GM12891 (cell line): Measurements from ENCODE around the gene SERPINB3.
A peak's percentile ranks its signal among the peaks of the same experiment; 100 is the strongest.
"Not testable (repeated sequence)": the region's sequence is repeated elsewhere in the genome, so short reads cannot be mapped to it uniquely, and the experiment has no call there.

ENCODE experiments used
- DNase-seq: peaks from one replicate; pipeline ENCODE4 v3.0.0; 2011; ENCODE audit warnings: low spot score; ENCODE audit not compliant: insufficient read length
- FAIRE-seq: peaks from 2 replicates; lab custom pipeline; 2011; peaks lifted over from hg19 to GRCh38; lab: Jason Lieb, UNC
- PAX5 ChIP-seq: IDR thresholded peaks from 2 replicates; pipeline ENCODE4 v1.6.1; 2011; ENCODE audit warnings: low read length, moderate library complexity, mild to moderate bottlenecking; ENCODE audit not compliant: insufficient read depth, severe bottlenecking
- POLR2A ChIP-seq: IDR thresholded peaks from 2 replicates; pipeline ENCODE4 v1.6.1; 2011; ENCODE audit warnings: low read depth, low read length, control low read depth
- POLR2AphosphoS5 ChIP-seq: IDR thresholded peaks from 2 replicates; pipeline ENCODE4 v1.6.1; 2011; ENCODE audit warnings: low read depth, low read length, control low read depth
- POU2F2 ChIP-seq: IDR thresholded peaks from 2 replicates; pipeline ENCODE4 v1.6.1; 2011; ENCODE audit warnings: low read depth, mild to moderate bottlenecking, control low read depth, low read length, moderate library complexity
- SPI1 ChIP-seq: IDR thresholded peaks from 2 replicates; pipeline ENCODE4 v1.6.1; 2011; ENCODE audit warnings: low read depth, low read length, control low read depth
- TAF1 ChIP-seq: IDR thresholded peaks from 2 replicates; pipeline ENCODE4 v1.6.1; 2011; ENCODE audit warnings: low read depth, low read length, control low read depth

SERPINB3 gene

GRCh38 chr18:63683890-63684289 is 22.2 kb upstream of the SERPINB3 start:
- TF ChIP-seq POU2F2 = no peak
- TF ChIP-seq POLR2A = no peak
- TF ChIP-seq SPI1 = no peak
- no peak for TF ChIP-seq TAF1
- TF ChIP-seq POLR2AphosphoS5 = no peak
- no peak for TF ChIP-seq PAX5
- no peak for FAIRE-seq
- no peak for DNase-seq

DNA sequence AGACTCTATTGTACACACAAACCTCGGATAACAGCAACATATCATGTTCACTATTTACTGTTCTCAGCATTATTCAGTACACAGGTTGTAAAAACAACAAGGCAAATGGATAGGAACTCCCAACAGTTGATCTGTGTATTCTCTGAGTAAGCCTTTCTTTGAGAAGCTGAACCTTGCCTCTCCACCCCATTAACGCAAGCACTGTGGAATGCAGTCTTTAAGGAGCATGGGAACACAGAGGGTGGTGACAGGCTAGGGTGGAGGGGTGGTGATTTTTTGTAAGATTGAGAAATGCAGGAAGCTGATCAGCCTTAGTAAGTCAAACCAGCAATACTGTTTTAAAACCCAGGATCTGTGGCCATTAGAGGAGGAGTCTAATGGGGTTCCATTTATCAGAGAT is 21.5 kb upstream of the SERPINB3 start:
- FAIRE-seq = no peak
- DNase-seq = no peak

DNA sequence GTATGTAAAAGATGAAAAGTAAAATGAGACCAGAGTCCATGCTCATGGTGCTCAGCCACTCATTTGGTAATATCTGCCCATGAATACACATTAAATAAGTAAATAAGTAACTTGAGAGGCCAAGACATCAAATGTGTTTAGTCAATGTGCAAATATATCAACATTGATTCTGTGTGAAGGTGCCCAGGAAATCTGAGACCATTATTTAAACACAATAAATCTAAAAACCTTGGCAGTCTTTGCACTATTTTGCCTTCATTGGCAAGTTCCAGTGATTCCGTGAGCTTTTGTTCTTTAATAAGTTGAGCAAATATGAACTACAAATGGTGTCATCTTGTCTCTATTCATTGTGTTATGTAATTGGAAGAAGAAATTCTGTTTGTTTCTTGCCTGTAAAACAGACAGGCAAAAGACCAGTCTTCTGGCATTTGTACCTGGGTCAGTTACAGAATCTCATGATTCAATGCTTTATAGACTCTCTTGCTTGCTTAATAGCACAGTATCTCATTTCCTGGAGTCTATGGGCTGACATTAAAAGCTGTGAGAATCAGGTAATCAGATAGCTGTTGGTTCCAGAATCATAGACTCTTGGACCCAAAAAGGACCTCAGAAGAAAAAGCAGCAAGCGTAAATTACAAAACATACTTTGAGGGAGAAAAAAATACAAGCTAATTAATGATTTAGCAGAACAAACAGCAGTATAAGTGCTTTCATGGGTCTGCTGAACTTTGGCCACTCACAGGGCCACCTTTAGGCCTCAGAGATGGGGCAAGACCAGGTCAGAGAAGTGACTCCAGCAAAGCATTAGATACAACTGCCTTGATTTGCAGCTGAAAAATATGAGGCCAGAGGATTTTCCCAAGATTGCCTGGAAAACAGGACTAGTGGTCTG is 20.0 kb upstream of the SERPINB3 start:
- no peak for FAIRE-seq
- no peak for DNase-seq
- TF ChIP-seq TAF1 (no peak), POLR2A (no peak), POLR2AphosphoS5 (no peak), POU2F2 (no peak), PAX5 (no peak), SPI1 (no peak)

More for the DNA sequence above, 21.5 kb upstream of the SERPINB3 start:
- TF ChIP-seq POLR2A (no peak), TAF1 (no peak), POLR2AphosphoS5 (no peak), SPI1 (no peak), POU2F2 (no peak), PAX5 (no peak)

DNA sequence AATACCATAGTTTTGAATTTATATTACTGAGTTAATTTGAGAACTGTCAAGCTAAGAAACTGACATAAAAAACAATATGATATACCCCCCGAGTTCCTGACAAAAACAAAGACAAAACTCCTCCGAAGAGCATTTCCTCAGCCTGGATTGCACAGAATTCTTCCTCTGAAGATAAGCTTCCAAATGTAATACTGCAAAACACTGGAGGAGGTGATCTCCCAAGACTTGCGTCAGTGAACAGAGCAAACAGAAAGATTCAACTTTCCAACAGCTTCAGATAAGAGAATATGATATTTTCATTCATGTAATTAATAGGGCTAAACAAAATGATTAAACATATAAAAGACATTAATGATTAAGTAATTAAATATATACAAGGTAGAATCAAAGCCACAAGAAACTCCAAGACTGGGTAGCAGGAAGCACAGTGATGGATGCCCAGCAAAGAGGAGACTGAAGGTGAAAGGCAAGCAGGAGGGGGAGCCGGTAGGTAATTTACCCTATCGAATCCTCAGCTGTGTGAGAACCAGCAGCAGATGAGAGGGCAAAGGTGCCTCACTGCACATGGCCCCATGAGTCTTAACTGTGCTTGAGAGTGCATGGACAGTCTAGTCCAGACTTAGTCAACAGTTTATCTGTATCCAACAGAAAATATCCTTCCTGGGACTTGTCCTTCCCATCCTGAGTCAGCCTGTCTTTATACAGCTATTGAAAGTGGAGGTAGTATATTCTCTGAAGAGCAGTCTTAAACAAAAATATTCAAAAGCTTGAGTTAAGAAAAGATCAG is 18.3 kb upstream of the SERPINB3 start:
- no peak for DNase-seq
- no peak for FAIRE-seq
- TF ChIP-seq SPI1 = no peak
- no peak for TF ChIP-seq PAX5
- TF ChIP-seq POU2F2 = no peak
- no peak for TF ChIP-seq TAF1
- no peak for TF ChIP-seq POLR2A
- no peak for TF ChIP-seq POLR2AphosphoS5

DNA sequence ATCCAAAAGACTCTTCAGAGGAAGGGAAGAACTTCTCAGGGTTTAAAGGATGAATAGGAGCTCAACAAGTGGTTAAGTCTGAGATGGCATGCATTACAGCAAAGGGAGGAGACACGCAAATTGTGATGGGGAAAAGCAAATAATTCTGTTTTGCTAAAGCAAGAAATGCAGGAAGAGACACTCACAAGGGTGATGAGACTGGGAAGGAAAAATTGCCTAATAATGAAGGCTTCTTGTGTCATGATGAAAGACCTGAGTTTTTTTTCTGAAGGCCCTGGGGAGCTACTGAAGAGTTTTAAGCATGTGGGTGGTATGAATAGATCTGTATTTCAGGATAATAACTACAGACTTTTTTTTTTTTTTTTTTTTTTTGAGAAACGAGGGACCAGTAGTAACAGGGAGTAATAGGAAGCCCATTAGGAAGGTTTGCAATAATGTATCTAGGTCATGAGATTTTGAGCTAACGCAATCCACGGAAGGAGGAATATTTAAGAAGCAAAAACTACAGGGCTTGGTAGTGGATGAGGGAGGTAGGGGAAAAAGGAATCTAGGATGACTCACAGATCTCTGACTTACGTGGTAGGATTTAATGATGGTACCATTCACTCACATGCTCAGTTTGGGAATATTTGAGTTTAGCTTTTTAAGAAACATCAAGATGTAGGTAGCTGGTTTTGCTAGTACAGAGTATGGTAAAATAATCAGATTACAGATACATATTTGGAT is 16.0 kb upstream of the SERPINB3 start:
- TF ChIP-seq PAX5 (no peak), POLR2AphosphoS5 (no peak), POU2F2 (no peak), SPI1 (no peak), TAF1 (no peak), POLR2A (no peak)
- no peak for FAIRE-seq
- no peak for DNase-seq

DNA sequence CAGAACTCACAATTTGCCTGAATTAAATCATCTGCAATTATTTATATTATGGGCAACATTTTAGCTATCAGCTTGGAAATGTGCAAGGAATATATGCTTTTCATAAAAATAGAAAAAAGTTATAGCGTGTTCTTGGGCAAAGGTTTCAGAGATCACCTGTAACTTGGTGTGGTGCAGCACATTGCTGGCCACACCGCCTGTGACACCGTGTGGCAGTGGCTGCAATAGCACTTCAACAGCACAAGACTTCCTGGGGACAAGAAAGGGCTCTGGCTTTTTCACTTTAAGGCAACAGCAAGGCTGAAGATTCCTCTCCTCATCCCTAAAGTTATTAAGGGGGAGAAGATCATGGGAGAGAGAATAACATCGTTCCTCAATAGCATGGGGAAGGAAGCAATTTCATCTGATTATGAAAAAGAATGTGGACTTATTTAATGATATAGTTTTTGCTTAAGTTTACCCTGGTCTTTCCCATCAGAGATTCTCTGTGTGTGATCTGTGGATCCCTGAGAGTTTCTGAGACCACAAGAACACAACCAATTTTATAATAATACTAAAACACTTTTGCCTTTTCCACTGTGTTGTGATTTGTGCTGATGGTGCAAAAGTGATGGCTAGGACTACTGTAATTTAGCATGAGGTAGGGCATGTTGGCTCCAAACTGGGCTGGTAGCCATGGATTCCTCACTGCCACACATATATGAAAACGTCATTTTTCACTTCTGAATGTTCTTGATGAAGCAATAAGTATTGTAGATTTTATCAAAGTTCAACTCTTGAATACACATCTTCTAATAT is 15.0 kb upstream of the SERPINB3 start:
- DNase-seq = peak; percentile 6
- no peak for TF ChIP-seq POLR2AphosphoS5
- TF ChIP-seq POU2F2 = no peak
- TF ChIP-seq TAF1 = no peak
- TF ChIP-seq PAX5 = no peak
- no peak for TF ChIP-seq SPI1
- no peak for TF ChIP-seq POLR2A
- peak; percentile 31 for FAIRE-seq

GRCh38 chr18:63664571-63664970 is 2.9 kb upstream of the SERPINB3 start:
- no peak for DNase-seq
- TF ChIP-seq POU2F2 (no peak), POLR2AphosphoS5 (no peak), PAX5 (no peak), POLR2A (no peak), TAF1 (no peak), SPI1 (no peak)

DNA sequence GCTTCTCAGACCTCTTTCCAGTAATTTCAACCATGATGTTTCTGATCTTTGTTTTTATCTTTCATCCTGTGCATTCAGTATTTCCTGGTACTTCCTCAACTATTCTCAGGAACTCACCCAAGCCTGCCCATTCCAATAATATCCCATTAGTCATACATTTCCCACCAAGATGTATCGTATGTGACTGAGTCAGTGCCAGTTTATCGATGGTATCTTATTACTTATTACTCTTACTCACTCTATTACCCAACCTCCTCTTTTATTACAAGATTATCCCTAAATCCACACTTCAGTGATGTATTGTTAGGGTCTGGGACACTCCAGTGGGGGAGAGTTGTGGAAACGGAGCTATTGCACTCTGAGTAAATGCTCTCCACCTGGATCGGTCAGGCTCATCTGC is 2.8 kb downstream of the SERPINB3 start:
- DNase-seq, FAIRE-seq: not testable (repeated sequence)

More at GRCh38 chr18:63664571-63664970, 2.9 kb upstream of the SERPINB3 start:
- no peak for FAIRE-seq

GRCh38 chr18:63650271-63650670 is 11.4 kb downstream of the SERPINB3 start:
- not testable (repeated sequence) for FAIRE-seq, DNase-seq

DNA sequence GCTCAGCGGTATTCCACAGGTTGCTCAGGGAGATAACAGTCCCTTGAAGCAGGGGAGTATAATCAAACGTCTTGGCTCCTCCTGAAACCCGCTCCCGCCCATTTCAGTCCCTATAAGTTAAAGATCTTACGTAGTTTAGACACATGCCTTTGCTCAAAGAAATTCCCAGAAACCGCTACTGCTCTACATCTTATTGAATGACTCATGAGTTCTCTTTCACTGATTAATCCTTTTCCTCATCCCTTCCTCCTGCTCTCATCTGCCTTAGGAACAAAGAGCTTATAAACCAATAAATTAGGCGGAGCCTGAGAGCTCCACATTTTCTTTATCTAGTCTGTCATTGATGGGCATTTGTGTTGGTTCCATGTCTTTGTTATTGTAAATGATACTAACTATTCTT is 13.5 kb downstream of the SERPINB3 start:
- no peak for TF ChIP-seq POLR2A
- TF ChIP-seq POU2F2 = no peak
- TF ChIP-seq TAF1 = no peak
- TF ChIP-seq POLR2AphosphoS5 = no peak
- TF ChIP-seq SPI1 = no peak
- no peak for TF ChIP-seq PAX5

More for the DNA sequence above, 13.5 kb downstream of the SERPINB3 start:
- no peak for FAIRE-seq
- no peak for DNase-seq
